Right lobe of liver (tissue), 6 donors: ENCODE data around the gene SMG1. TPM values are rescaled to one million over a fixed set of nuclear protein-coding genes. Genes with fewer than 3 reads are reported as not detected.
"Not testable (repeated sequence)": the region's sequence is repeated elsewhere in the genome, so short reads cannot be mapped to it uniquely, and the experiment has no call there.

Experiments
- ATAC-seq, 4 donors: fragments of 200-7000 bp; cut with Tn5 transposase; one replicate each; pipeline ENCODE4 v1.9.1; 2020; ENCODE audit warnings: mild to moderate bottlenecking in 4 of 4, moderate library complexity in 4 of 4
- DNase-seq, 3 donors: peaks; one replicate each; pipeline ENCODE4 v3.0.0-alpha.2; 2020
- H3K27ac ChIP-seq, 3 donors: fragments of 200-600 bp; one replicate each; pipeline ENCODE4 v1.8.0; 2022
- H3K27me3 ChIP-seq, 2 donors: fragments of 200-600 bp; one replicate each; pipeline ENCODE4 v1.8.0; 2022
- H3K36me3 ChIP-seq, 4 donors: fragments of 200-600 bp; sonication (generic) in 1 of 4; one replicate each; pipeline versions ENCODE4 v1.5.1 to v1.8.0; 2017 to 2022; ENCODE audit warnings: control low read depth in 1 of 4
- H3K4me1 ChIP-seq, 4 donors: fragments of 200-600 bp; sonication (generic) in 1 of 4; one replicate each; pipeline versions ENCODE4 v1.5.1 to v1.8.0; 2017 to 2022; ENCODE audit warnings: control low read depth in 1 of 4
- H3K4me3 ChIP-seq, 3 donors: fragments of 200-600 bp; one replicate each; pipeline ENCODE4 v1.8.0; 2022
- H3K9me3 ChIP-seq, 4 donors: fragments of 200-600 bp; sonication (generic) in 1 of 4; one replicate each; pipeline versions ENCODE4 v1.5.1 to v1.8.0; 2017 to 2022; ENCODE audit warnings: control low read depth in 1 of 4
- POLR2A ChIP-seq: fragments of 450-650 bp; IDR thresholded peaks from one replicate; pipeline ENCODE4 v1.6.1; 2017; ENCODE audit warnings: antibody characterized with exemption, mild to moderate bottlenecking
- WGBS: methylation state at CpG from one replicate; pipeline ENCODE4 v1.1.6; 2018; ENCODE audit warnings: low coverage, low lambda C conversion rate; ENCODE audit not compliant: insufficient coverage; ENCODE audit errors: missing lambda C conversion rate; 5-methylcytosine and 5-hydroxymethylcytosine counted together
- intact Hi-C, 2 donors: fragments of 100-400 bp; cut with DNase I; formaldehyde crosslinking; loops; one replicate each; pipeline versions ENCODE4 v1.11.2 to v1.14.1; 2022
- total RNA-seq, 6 experiments: library from RNA; depleted of rRNA in 2 of 6; stranded (reverse); fragments of >200 nt in 2 of 6; fragmentation: NEBNext Ultra II Directional in 3 of 6; extraction: Animal tissue kit (Norgen Biotek cat#: 25700) in 3 of 6; gene quantifications; one replicate each; pipeline versions ENCODE4 v1.1.0 to v1.2.4, GENCODE V29; 2016 to 2023
- TF ChIP-seq, protein P1 (sequence below), 4 donors: fragments of 200-600 bp in 3 of 4; fragments of 450-650 bp in 1 of 4; IDR thresholded peaks; one replicate each; pipeline versions ENCODE4 v1.5.1 to v1.8.0; 2016 to 2022; ENCODE audit warnings: antibody characterized with exemption in 4 of 4, mild to moderate bottlenecking in 2 of 4
- donor health status: DM: no; HTN: yes; CAD: no.
- donor health status: DM: no; HTN: no; CAD: no.
- donor health status: DM: no; HTN: no; CAD: no.
- donor health status: DM: no; HTN: yes; CAD: no.
- donor health status: DM: no; HTN: yes; CAD: no.

Gene SMG1
- total RNA-seq, 6 experiments from 2014 or later: 29.6 to 45.9 (median 33.8) TPM

DNA sequence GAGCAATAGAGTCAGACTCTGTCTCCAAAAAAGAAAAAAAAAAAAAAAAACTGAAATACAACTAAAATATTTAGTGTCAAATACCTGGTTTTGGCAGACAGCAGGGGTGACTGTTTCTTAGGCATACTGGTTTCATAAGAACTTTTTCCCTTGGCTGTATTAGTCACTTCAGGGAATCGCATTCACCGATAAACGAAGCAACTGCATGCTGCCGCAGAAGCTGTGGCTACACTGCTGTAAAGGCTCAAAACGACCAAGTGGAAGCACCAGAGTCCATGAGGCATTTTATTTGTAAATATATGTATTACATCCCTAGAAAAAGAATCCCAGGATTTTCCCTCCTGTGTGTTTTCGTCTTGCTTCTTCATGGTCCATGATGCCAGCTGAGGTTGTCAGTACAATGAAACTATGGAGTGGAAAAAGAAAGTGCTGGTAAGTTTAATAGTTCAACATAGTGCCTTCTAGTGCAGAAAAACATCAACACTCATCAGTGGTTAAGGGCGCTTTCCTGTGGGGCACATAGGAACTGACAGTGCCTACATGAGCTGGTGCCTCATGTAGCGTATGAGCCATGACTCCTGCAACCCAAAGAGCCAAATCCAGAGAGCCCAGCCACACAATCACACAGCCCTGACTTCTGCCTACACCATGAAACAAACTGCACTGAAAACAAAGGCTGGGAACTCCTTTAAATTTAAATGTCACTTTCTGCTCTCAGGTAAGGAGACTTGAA lies 143.3 kb downstream of the SMG1 start:
- Histone ChIP-seq H3K36me3 (peaks cover 7 to 55% (median 35%) of the 10 kb centered on the region in 4 donors), H3K9me3 (no peaks in the 10 kb centered on the region), H3K27ac (no peak overlapping the region), H3K27me3 (no peaks in the 10 kb centered on the region), H3K4me1 (peaks cover 0 to 4% (median under 1%) of the 10 kb centered on the region in 4 donors), H3K4me3 (no peak overlapping the region)
- DNase-seq: no peak
- intact Hi-C loops: no loop called here
- WGBS: 89% methylated on average over 7 of the region's 8 CpGs
- TF ChIP-seq, protein P1, sequence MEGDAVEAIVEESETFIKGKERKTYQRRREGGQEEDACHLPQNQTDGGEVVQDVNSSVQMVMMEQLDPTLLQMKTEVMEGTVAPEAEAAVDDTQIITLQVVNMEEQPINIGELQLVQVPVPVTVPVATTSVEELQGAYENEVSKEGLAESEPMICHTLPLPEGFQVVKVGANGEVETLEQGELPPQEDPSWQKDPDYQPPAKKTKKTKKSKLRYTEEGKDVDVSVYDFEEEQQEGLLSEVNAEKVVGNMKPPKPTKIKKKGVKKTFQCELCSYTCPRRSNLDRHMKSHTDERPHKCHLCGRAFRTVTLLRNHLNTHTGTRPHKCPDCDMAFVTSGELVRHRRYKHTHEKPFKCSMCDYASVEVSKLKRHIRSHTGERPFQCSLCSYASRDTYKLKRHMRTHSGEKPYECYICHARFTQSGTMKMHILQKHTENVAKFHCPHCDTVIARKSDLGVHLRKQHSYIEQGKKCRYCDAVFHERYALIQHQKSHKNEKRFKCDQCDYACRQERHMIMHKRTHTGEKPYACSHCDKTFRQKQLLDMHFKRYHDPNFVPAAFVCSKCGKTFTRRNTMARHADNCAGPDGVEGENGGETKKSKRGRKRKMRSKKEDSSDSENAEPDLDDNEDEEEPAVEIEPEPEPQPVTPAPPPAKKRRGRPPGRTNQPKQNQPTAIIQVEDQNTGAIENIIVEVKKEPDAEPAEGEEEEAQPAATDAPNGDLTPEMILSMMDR (IDR thresholded peaks at IDR 0.05): no peak
- no peak for TF ChIP-seq POLR2A
- no peak for ATAC-seq

DNA sequence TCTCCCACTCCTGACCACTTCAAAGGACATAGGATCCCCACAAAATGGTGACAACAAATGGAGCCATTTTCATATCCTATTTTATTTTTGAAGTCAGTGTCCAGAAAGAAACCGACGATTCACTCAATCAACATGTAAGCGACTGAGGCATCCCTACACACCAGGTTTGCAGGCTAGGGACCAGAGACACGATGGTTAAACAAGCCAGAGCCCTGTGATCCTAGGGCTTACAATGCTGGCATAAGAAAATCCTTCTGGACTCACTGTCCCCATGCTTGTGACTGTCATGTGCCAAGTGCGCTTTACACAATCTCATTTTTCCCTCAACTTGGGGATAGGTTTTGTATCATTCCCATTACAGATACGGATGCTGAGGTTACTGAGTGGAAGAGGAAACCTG lies 145.0 kb downstream of the SMG1 start:
- H3K27me3 ChIP-seq, H3K4me3 ChIP-seq, H3K9me3 ChIP-seq, intact Hi-C loops, DNase-seq, H3K4me1 ChIP-seq, ATAC-seq, H3K27ac ChIP-seq: not testable (repeated sequence)
- H3K36me3 ChIP-seq: peaks cover 7 to 40% (median 26%) of the 10 kb centered on the region in 4 donors
- no CpG with 5 or more reads among the region's 6 CpGs for WGBS

DNA sequence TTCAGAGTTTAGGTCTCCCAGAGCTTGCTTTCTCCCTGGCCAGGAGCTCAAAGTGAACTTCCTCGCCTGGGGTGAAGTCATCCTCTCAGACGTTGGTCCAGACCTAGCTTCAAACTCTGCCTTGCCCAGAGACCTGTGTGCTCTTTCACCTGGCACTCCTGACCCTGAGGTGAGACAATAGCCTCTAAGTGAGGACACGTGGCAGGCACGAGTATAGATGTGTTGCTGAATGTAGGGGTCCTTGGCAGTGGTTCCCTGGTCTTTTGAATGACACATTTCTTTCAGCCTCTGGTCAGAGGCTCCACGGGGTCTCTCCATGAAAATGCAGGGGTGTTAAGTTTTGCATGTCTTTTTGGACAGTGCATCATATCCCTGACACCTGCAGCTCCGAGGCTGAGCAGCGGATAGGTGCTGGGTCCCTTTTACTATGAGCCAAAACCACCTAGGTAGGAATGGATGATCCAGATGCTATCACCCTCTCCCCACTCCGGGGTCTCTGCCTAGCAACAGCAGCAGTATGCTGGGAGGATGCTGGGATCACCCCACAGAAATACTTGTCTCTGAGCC lies 145.7 kb downstream of the SMG1 start:
- WGBS: 33% methylated on average over 3 of the region's 8 CpGs
- ATAC-seq: peak; percentile 23 to 38 (median 32)
- peaks cover 7 to 33% (median 23%) of the 10 kb centered on the region in 4 donors for H3K36me3 ChIP-seq
- DNase-seq, intact Hi-C loops, H3K4me3 ChIP-seq, H3K9me3 ChIP-seq, H3K4me1 ChIP-seq, H3K27me3 ChIP-seq, H3K27ac ChIP-seq: not testable (repeated sequence)

DNA sequence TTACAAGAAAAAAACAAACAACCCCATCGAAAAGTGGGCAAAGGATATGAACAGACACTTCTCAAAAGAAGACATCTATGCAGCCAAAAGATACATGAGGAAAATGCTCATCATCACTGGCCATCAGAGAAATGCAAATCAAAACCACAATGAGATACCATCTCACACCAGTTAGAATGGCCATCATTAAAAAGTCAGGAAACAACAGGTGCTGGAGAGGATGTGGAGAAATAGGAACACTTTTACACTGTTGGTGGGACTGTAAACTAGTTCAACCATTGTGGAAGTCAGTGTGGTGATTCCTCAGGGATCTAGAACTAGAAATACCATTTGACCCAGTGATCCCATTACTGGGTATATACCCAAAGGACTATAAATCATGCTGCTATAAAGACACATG lies 148.5 kb downstream of the SMG1 start:
- H3K36me3 ChIP-seq, H3K9me3 ChIP-seq, intact Hi-C loops, H3K4me1 ChIP-seq, H3K27me3 ChIP-seq, DNase-seq, ATAC-seq, H3K27ac ChIP-seq, H3K4me3 ChIP-seq: not testable (repeated sequence)
- no CpG with 5 or more reads among the region's 1 CpG for WGBS

DNA sequence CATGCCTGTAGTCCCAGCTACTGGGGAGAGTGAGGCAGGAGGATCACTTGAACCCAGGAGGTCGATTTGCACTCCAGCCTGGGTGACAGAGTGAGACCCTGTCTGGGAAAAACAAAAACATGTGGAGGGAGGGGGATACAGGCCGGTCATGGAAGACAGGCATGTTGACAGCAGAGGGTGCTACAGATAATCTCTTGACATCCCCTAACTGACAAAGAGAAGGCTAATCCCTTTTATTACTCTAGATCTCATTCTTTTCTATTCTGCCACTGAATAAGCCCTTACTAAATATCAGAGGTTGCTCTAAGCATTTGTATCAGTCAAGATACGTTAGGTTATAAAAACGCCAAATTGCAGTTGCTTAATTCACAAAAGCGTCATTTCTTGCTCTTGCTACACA lies 149.9 kb downstream of the SMG1 start:
- intact Hi-C loops, H3K27me3 ChIP-seq, DNase-seq, H3K4me1 ChIP-seq, H3K4me3 ChIP-seq, H3K9me3 ChIP-seq, H3K36me3 ChIP-seq, H3K27ac ChIP-seq: not testable (repeated sequence)
- WGBS: 46% methylated on average over 5 of the region's 5 CpGs
- ATAC-seq: peak in 3 of 4 donors; percentile 19 to 41 (median 37)

DNA sequence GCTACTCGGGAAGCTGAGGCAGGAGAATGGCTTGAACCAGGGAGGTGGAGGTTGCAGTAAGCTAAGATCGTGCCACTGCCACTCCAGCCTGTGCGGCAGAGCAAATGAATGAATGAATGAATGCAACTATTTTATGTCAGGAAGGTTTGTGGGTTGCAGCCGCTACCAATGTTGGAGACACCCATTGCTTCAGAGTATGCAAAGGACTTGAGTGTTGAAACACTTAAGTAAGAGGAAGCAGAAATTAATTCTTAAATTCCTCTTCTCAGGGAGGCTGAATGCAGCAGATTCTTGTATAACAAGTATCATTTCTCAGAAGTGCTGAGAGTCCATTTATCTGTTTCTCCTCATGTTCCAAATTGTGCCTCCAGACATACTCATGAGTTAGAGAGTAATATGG lies 151.6 kb downstream of the SMG1 start:
- intact Hi-C loops, H3K27me3 ChIP-seq, H3K36me3 ChIP-seq, H3K4me3 ChIP-seq, DNase-seq, H3K27ac ChIP-seq, H3K9me3 ChIP-seq, H3K4me1 ChIP-seq: not testable (repeated sequence)
- peak in 3 of 4 donors; percentile 19 to 26 (median 22) for ATAC-seq
- 80% methylated on average over 4 of the region's 4 CpGs for WGBS

DNA sequence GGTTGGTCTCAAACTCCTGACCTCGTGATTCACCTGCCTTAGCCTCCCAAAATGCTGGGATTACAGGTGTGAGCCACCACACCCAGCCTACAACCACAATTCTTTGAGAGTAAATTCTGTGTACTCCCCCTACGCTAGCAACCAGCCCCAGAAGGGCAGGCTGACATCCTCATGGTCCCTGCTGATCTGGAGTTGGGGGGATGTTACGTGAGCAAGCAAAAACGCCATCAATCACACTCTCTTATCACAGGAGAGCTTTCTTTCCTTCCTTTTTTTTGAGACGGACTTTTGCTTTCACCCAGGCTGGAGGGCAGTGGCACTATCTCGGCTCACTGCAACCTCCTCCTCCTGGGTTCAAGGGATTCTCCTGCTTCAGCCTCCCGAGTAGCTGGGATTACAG lies 154.0 kb downstream of the SMG1 start:
- DNase-seq, H3K27me3 ChIP-seq, ATAC-seq, intact Hi-C loops, H3K27ac ChIP-seq, H3K36me3 ChIP-seq, H3K4me1 ChIP-seq, H3K4me3 ChIP-seq, H3K9me3 ChIP-seq: not testable (repeated sequence)
- WGBS: 64% methylated on average over 4 of the region's 7 CpGs

DNA sequence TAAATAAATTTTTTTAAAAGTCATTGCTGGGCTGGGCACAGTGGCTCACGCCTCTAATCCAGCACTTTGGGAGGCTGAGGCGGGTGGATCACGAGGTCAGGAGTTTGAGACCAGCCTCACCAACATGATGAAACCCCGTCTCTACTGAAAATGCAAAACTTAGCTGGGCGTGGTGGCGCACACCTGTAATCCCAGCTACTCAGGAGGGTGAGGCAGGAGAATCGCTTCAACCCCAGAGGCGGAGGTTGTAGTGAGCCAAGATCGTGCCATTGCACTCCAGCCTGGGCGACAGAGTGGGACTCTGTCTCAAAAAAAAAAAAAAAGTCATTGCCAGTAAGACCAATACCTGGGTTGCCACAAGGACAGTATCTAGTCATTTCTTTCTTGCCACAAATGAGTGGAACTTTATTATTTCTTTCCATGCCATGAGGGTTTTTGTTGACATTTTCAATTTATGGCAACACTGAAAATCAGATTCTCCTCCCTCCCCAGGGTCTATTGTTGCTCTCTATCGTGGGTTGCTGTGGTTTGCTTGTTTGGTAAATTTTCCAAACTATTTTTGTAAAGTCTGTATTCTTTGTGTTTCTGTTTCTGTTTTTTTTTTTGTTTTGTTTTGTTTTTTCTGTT lies 155.8 kb downstream of the SMG1 start:
- WGBS: 92% methylated on average over 11 of the region's 11 CpGs
- DNase-seq, intact Hi-C loops: not testable (repeated sequence)

DNA sequence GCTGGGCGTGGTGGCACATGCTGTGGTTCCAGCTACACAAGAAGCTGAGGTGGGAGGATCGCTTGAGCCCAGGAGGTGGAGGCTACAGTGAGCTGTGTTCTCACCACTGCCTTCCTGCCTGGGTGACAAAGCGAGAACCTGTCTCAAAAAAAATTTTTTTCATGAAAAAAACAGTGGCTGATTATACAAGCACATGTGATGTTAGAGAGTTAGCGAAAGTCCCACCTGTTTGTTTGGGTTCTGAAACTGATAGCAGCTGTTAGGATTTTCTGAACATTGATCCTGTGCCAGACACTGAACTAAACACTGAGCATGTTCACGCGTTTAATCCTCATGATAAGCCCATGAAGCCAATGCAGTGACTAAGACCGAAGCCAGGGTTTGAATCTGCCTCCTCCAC lies 159.0 kb downstream of the SMG1 start:
- H3K9me3 ChIP-seq, H3K36me3 ChIP-seq, H3K4me1 ChIP-seq, H3K27me3 ChIP-seq, intact Hi-C loops, H3K4me3 ChIP-seq, DNase-seq: not testable (repeated sequence)
- H3K27ac ChIP-seq: peak overlapping the region in 2 of 3 donors; percentile 63 to 90
- WGBS: 19% methylated on average over 5 of the region's 7 CpGs
- peak; percentile 49 to 65 (median 60) for ATAC-seq

More for the DNA sequence above, 155.8 kb downstream of the SMG1 start:
- H3K4me3 ChIP-seq, H3K27me3 ChIP-seq, ATAC-seq, H3K27ac ChIP-seq, H3K9me3 ChIP-seq, H3K36me3 ChIP-seq, H3K4me1 ChIP-seq: not testable (repeated sequence)

DNA sequence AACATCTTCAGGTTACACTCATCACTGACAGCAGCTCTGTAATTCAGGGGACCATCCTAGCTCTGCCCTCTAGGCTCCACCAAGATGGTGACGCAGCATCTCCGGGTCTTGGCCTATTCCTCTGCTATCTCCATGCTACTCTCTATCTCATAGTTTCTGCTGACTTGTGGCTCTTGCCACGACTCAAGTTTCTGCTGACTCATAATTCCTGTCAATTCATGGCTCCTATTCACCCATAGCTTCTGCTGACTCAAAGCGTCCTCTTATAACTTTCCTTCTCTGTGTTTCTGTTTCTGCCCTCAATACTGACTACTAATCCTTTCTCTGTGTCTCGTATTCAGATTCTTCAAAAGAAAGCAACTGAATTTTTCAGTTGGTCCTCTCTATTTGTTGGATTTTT lies 163.5 kb downstream of the SMG1 start:
- H3K9me3 ChIP-seq, H3K36me3 ChIP-seq, H3K27me3 ChIP-seq, intact Hi-C loops, H3K4me1 ChIP-seq, DNase-seq, H3K4me3 ChIP-seq: not testable (repeated sequence)
- 3% methylated on average over 3 of the region's 5 CpGs for WGBS
- peak in 3 of 4 donors; percentile 2 to 22 (median 19) for ATAC-seq
- peak overlapping the region in 1 of 3 donors; percentile 39 for H3K27ac ChIP-seq
